ENCODE data around the gene ADISSP. TPM values are rescaled to one million over a fixed set of nuclear protein-coding genes. Genes with fewer than 3 reads are reported as not detected.

The ADISSP gene
- total and polyA plus RNA-seq, 9 of the 15 experiments (the other 6 are each of a cell fraction or from before 2014, with no cell fraction given): 1.4 to 70.6 (median 23.4) TPM

DNA sequence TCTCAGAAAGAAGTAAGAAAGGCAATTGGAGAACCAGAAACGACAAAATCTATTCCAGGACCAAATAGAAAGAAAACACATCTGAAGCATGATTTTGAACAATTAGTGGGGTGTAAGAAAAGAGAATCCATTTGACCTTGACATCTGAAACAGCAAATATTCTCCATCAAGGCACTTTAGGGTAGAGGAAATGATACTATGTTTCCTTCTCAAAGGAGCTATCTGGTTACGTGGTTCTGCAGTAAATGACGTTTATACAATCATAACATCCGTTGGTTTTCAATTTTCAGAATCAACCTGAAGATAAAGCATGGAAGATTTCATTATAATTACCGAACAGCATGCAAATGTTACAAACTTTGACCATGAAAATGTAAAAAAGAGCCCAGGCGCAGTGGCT, 46.9 kb downstream of the ADISSP start:
- no peak for ATAC-seq
- in situ Hi-C loops (cut with MboI): no loop called here
- CTCF ChIA-PET (ENCODE audit: low intra/inter-chr PET ratio): no interaction called here

DNA sequence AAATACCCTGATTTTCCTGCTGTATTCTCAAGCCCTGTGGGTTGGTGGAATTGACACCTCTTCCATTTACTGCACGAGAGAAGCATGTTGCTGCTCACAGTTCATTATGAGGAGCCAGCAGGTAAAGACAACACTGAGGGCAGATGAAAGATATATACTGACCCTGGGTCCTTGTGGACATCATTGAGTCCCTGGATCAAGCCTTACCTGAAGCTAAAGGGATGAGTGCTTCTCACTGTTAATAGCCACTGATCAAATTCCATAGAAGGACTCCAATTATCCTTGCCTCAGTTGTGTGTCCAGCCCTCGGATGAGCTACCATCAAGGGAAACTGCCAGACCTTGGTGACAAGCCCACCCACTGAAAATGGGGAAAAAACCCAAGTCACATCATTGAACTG, 47.5 kb downstream of the ADISSP start:
- Histone ChIP-seq H3K27ac (ENCODE audit: extremely low read depth, low read depth, low read length) (no peak overlapping the region), H4K20me1 (replicated peaks; ENCODE audit: control insufficient read depth, insufficient read depth, low read length) (no peaks in the 10 kb centered on the region), H3K36me3 (ENCODE audit: control insufficient read depth, insufficient read depth, low read length) (no peaks in the 10 kb centered on the region), H2AFZ (ENCODE audit: low read depth, low read length) (no peak overlapping the region), H3K79me2 (ENCODE audit: control insufficient read depth, insufficient read depth, low read length) (no peaks in the 10 kb centered on the region), H3K4me3 (no peak overlapping the region), H3K9me1 (ENCODE audit: control insufficient read depth, insufficient read depth, low read length) (no peaks in the 10 kb centered on the region), H3K4me2 (ENCODE audit: insufficient read depth, low read length) (no peak overlapping the region), H3K9ac (ENCODE audit: insufficient read depth in 1 of 2, low read depth in 2 of 2, low read length in 2 of 2) (no peak overlapping the region), H3K9me3 (replicated peaks; ENCODE audit: control insufficient read depth, insufficient read depth, low read depth, low read length) (no peaks in the 10 kb centered on the region), H3K4me1 (replicated peaks in 1 of 2; ENCODE audit: control insufficient read depth in 2 of 2, insufficient read depth in 2 of 2, low read length in 2 of 2) (peaks cover 0 to 3% of the 10 kb centered on the region in 2 experiments; a peak in 3 of 5 replicates), H3K27me3 (ENCODE audit: control insufficient read depth in 2 of 2, insufficient read depth in 2 of 2, low read length in 2 of 2) (peaks cover 0 to 5% of the 10 kb centered on the region in 2 experiments; a peak in 1 of 5 replicates)
- DNase-seq (ENCODE audit: extremely low read depth in 1 of 4, low spot score in 3 of 4): no peak
- ChIA-PET CTCF (ENCODE audit: low intra/inter-chr PET ratio) (no interaction called here), POLR2A (no interaction called here)
- no peak for ATAC-seq
- intact Hi-C loops (cut with micrococcal nuclease): no loop called here
- in situ Hi-C loops (cut with MboI): no loop called here
- WGBS (ENCODE audit: insufficient coverage, low coverage, missing lambda C conversion rate): 6% methylated on average over 2 of the region's 2 CpGs
- TF ChIP-seq KAT8 (IDR thresholded peaks at IDR 0.05; ENCODE audit: low read depth) (no peak), TAL1 (IDR thresholded peaks at IDR 0.05) (no peak), HCFC1 (IDR thresholded peaks at IDR 0.05; ENCODE audit: low read depth, low read length) (no peak), HNRNPK (IDR thresholded peaks at IDR 0.05; ENCODE audit: low read depth, low read length, poor library complexity, severe bottlenecking) (no peak)
- TF ChIP-seq, protein P1, sequence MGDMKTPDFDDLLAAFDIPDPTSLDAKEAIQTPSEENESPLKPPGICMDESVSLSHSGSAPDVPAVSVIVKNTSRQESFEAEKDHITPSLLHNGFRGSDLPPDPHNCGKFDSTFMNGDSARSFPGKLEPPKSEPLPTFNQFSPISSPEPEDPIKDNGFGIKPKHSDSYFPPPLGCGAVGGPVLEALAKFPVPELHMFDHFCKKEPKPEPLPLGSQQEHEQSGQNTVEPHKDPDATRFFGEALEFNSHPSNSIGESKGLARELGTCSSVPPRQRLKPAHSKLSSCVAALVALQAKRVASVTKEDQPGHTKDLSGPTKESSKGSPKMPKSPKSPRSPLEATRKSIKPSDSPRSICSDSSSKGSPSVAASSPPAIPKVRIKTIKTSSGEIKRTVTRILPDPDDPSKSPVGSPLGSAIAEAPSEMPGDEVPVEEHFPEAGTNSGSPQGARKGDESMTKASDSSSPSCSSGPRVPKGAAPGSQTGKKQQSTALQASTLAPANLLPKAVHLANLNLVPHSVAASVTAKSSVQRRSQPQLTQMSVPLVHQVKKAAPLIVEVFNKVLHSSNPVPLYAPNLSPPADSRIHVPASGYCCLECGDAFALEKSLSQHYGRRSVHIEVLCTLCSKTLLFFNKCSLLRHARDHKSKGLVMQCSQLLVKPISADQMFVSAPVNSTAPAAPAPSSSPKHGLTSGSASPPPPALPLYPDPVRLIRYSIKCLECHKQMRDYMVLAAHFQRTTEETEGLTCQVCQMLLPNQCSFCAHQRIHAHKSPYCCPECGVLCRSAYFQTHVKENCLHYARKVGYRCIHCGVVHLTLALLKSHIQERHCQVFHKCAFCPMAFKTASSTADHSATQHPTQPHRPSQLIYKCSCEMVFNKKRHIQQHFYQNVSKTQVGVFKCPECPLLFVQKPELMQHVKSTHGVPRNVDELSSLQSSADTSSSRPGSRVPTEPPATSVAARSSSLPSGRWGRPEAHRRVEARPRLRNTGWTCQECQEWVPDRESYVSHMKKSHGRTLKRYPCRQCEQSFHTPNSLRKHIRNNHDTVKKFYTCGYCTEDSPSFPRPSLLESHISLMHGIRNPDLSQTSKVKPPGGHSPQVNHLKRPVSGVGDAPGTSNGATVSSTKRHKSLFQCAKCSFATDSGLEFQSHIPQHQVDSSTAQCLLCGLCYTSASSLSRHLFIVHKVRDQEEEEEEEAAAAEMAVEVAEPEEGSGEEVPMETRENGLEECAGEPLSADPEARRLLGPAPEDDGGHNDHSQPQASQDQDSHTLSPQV (IDR thresholded peaks at IDR 0.05): no peak
- FAIRE-seq: no peak
- BruUV-seq (replicated peaks): no TSS peak

More for the DNA sequence above, 46.9 kb downstream of the ADISSP start:
- Histone ChIP-seq H3K9me1 (ENCODE audit: control insufficient read depth, insufficient read depth, low read length) (no peaks in the 10 kb centered on the region), H3K9me3 (replicated peaks; ENCODE audit: control insufficient read depth, insufficient read depth, low read depth, low read length) (no peaks in the 10 kb centered on the region), H2AFZ (ENCODE audit: low read depth, low read length) (no peak overlapping the region), H3K79me2 (ENCODE audit: control insufficient read depth, insufficient read depth, low read length) (no peaks in the 10 kb centered on the region), H4K20me1 (replicated peaks; ENCODE audit: control insufficient read depth, insufficient read depth, low read length) (no peaks in the 10 kb centered on the region), H3K4me1 (replicated peaks in 1 of 2; ENCODE audit: control insufficient read depth in 2 of 2, insufficient read depth in 2 of 2, low read length in 2 of 2) (peaks cover 0 to 3% of the 10 kb centered on the region in 2 experiments; a peak in 3 of 5 replicates), H3K27ac (ENCODE audit: extremely low read depth, low read depth, low read length) (no peak overlapping the region), H3K4me2 (ENCODE audit: insufficient read depth, low read length) (no peak overlapping the region), H3K36me3 (ENCODE audit: control insufficient read depth, insufficient read depth, low read length) (no peaks in the 10 kb centered on the region), H3K9ac (ENCODE audit: insufficient read depth in 1 of 2, low read depth in 2 of 2, low read length in 2 of 2) (no peak overlapping the region), H3K4me3 (no peak overlapping the region), H3K27me3 (ENCODE audit: control insufficient read depth in 2 of 2, insufficient read depth in 2 of 2, low read length in 2 of 2) (peaks cover 0 to 5% of the 10 kb centered on the region in 2 experiments; a peak in 1 of 5 replicates)
- TF ChIP-seq ZBED1 (IDR thresholded peaks at IDR 0.05) (no peak), SRSF1 (IDR thresholded peaks at IDR 0.05; ENCODE audit: low read depth, low read length) (no peak), SMAD3 (CRISPR knock-in tag; conservative IDR thresholded peaks at IDR 0.05) (no peak), TOE1 (IDR thresholded peaks at IDR 0.05; ENCODE audit: borderline replicate concordance) (no peak), TOE1 (CRISPR knock-in tag; IDR thresholded peaks at IDR 0.05; ENCODE audit: borderline replicate concordance, low read depth) (no peak), EGR1 (conservative IDR thresholded peaks at IDR 0.05) (no peak), KLF6 (CRISPR knock-in tag; IDR thresholded peaks at IDR 0.05; ENCODE audit: borderline replicate concordance) (no peak), ZNF311 (CRISPR knock-in tag; IDR thresholded peaks at IDR 0.05) (no peak), ZNF134 (CRISPR knock-in tag; conservative IDR thresholded peaks at IDR 0.05) (no peak)
- FAIRE-seq (no peak), DNase-seq (ENCODE audit: extremely low read depth in 1 of 4, low spot score in 3 of 4) (no peak)
- POLR2A ChIA-PET: no interaction called here
- intact Hi-C loops (cut with micrococcal nuclease): no loop called here
- WGBS (ENCODE audit: insufficient coverage, low coverage, missing lambda C conversion rate): 0% methylated on average over 6 of the region's 6 CpGs
- BruUV-seq (replicated peaks): no TSS peak

All from K562 (cell line).